ENCODE results near the gene MIEF2.
A peak's percentile ranks its signal among the peaks of the same experiment; 100 is the strongest.

The MIEF2 gene

GRCh38 chr17:18235743-18236256, 24.7 kb upstream of the MIEF2 start:
- no peak for DNase-seq (ENCODE audit: low read depth, low spot score)

GRCh38 chr17:18236494-18236893, 24.0 kb upstream of the MIEF2 start:
- DNase-seq (ENCODE audit: low read depth, low spot score), result no peak

- no peak for DNase-seq (ENCODE audit: low read depth, low spot score)
Observed at GRCh38 chr17:18237461-18237860, 23.0 kb upstream of the MIEF2 start.

GRCh38 chr17:18238299-18238698, 22.2 kb upstream of the MIEF2 start:
- no peak for DNase-seq (ENCODE audit: low read depth, low spot score)

- DNase-seq (ENCODE audit: low read depth, low spot score), result no peak
Observed at GRCh38 chr17:18240449-18240848, 20.0 kb upstream of the MIEF2 start.

- DNase-seq (ENCODE audit: low read depth, low spot score), result no peak
Observed at GRCh38 chr17:18241229-18241871, 19.1 kb upstream of the MIEF2 start.

GRCh38 chr17:18245038-18245776, 15.3 kb upstream of the MIEF2 start:
- DNase-seq (ENCODE audit: low read depth, low spot score), result no peak

- DNase-seq (ENCODE audit: low read depth, low spot score), result no peak
Observed at GRCh38 chr17:18246109-18246725, 14.2 kb upstream of the MIEF2 start.

- peak; percentile 92 for DNase-seq (ENCODE audit: low read depth, low spot score)
Observed at GRCh38 chr17:18246880-18247612, 13.4 kb upstream of the MIEF2 start.

GRCh38 chr17:18247613-18248001, 12.9 kb upstream of the MIEF2 start:
- no peak for DNase-seq (ENCODE audit: low read depth, low spot score)

- peak; percentile 82 for DNase-seq (ENCODE audit: low read depth, low spot score)
Observed at GRCh38 chr17:18248300-18248731, 12.1 kb upstream of the MIEF2 start.

- DNase-seq (ENCODE audit: low read depth, low spot score), result no peak
Observed at GRCh38 chr17:18248811-18249210, 11.7 kb upstream of the MIEF2 start.

- DNase-seq (ENCODE audit: low read depth, low spot score), result no peak
Observed at GRCh38 chr17:18250259-18250658, 10.2 kb upstream of the MIEF2 start.

- no peak for DNase-seq (ENCODE audit: low read depth, low spot score)
Observed at GRCh38 chr17:18250708-18251107, 9.8 kb upstream of the MIEF2 start.

- DNase-seq (ENCODE audit: low read depth, low spot score), result no peak
Observed at GRCh38 chr17:18251204-18251603, 9.3 kb upstream of the MIEF2 start.

GRCh38 chr17:18252160-18252559, 8.3 kb upstream of the MIEF2 start:
- no peak for DNase-seq (ENCODE audit: low read depth, low spot score)

- DNase-seq (ENCODE audit: low read depth, low spot score), result no peak
Observed at GRCh38 chr17:18253187-18253884, 7.1 kb upstream of the MIEF2 start.

- DNase-seq (ENCODE audit: low read depth, low spot score), result no peak
Observed at GRCh38 chr17:18253947-18254821, 6.3 kb upstream of the MIEF2 start.

GRCh38 chr17:18254888-18255649, 5.4 kb upstream of the MIEF2 start:
- DNase-seq (ENCODE audit: low read depth, low spot score), result peak; percentile 59

GRCh38 chr17:18256351-18256750, 4.1 kb upstream of the MIEF2 start:
- no peak for DNase-seq (ENCODE audit: low read depth, low spot score)

Measured in ELF-1 (cell line).